CD4-positive, alpha-beta T cell (primary cell): ENCODE data around the gene RAMP3. TPM values are rescaled to one million over a fixed set of nuclear protein-coding genes. Genes with fewer than 3 reads are reported as not detected.

Experiments used
- ATAC-seq: fragments of 200-7000 bp; cut with Tn5 transposase; one replicate; pipeline ENCODE4 v1.10.0; 2022; ENCODE audit warnings: mild to moderate bottlenecking; ENCODE audit not compliant: poor library complexity
- CTCF ChIA-PET: fragments of 350-600 bp; sonication (Branson Sonifier 250); formaldehyde crosslinking; loops from one replicate; lab custom pipeline; 2021; ENCODE audit warnings: antibody characterized with exemption, inconsistent platforms; lab: Charles Lee
- POLR2A ChIA-PET: fragments of 350-600 bp; sonication (Branson Sonifier 250); formaldehyde crosslinking; loops from one replicate; lab custom pipeline; 2021; ENCODE audit warnings: antibody characterized with exemption, inconsistent platforms; lab: Charles Lee
- DNase-seq, 14 experiments: peaks; one replicate each; pipeline ENCODE4 v3.0.0-alpha.2; 2013 to 2020; ENCODE audit warnings: mixed read lengths in 2 of 14
- H3K27ac ChIP-seq, 2 donors: one replicate each; pipeline versions ENCODE4 v1.5.1 to v1.7.0; 2013; ENCODE audit warnings: low read length in 2 of 2, low read depth in 1 of 2, mild to moderate bottlenecking in 1 of 2
- H3K27me3 ChIP-seq, 2 experiments: 1 replicate in 1 of 2; 2 replicates in 1 of 2; pipeline versions ENCODE4 v1.6.1 to v1.7.0; 2013; ENCODE audit warnings: low read length in 2 of 2, control low read depth in 1 of 2, mild to moderate bottlenecking in 1 of 2, moderate library complexity in 1 of 2; ENCODE audit not compliant: insufficient read depth in 2 of 2, control insufficient read depth in 1 of 2
- H3K36me3 ChIP-seq: one replicate; pipeline ENCODE4 v1.6.1; 2013; ENCODE audit warnings: low read length, control low read depth; ENCODE audit not compliant: insufficient read depth
- H3K4me1 ChIP-seq: one replicate; pipeline ENCODE4 v1.6.1; 2013; ENCODE audit warnings: low read length, control low read depth; ENCODE audit not compliant: insufficient read depth
- H3K4me3 ChIP-seq: one replicate; pipeline ENCODE4 v1.5.1; 2013; ENCODE audit warnings: mild to moderate bottlenecking, low read length, moderate library complexity
- H3K9me3 ChIP-seq, 2 experiments: 1 replicate in 1 of 2; 2 replicates in 1 of 2; pipeline versions ENCODE4 v1.6.1 to v1.7.0; 2013; ENCODE audit warnings: low read length in 2 of 2, mild to moderate bottlenecking in 2 of 2, control low read depth in 1 of 2, moderate library complexity in 1 of 2; ENCODE audit not compliant: control insufficient read depth in 1 of 2, insufficient read depth in 1 of 2
- H3K27ac Mint-ChIP-seq: one replicate; pipeline ENCODE4 v1.8.0; 2020; ENCODE audit warnings: mixed read lengths
- H3K27me3 Mint-ChIP-seq: one replicate; pipeline ENCODE4 v1.8.0; 2021; ENCODE audit warnings: mixed read lengths
- H3K36me3 Mint-ChIP-seq: one replicate; pipeline ENCODE4 v1.8.0; 2021; ENCODE audit warnings: low read depth, mixed read lengths
- H3K4me1 Mint-ChIP-seq: one replicate; pipeline ENCODE4 v1.8.0; 2021; ENCODE audit warnings: low read depth, mixed read lengths
- H3K4me3 Mint-ChIP-seq: one replicate; pipeline ENCODE4 v1.8.0; 2020; ENCODE audit warnings: mild to moderate bottlenecking, mixed read lengths
- H3K9me3 Mint-ChIP-seq: one replicate; pipeline ENCODE4 v1.8.0; 2020; ENCODE audit warnings: mixed read lengths
- intact Hi-C, 2 experiments: fragments of 100-400 bp; cut with DNase I in 1 of 2; cut with micrococcal nuclease in 1 of 2; formaldehyde crosslinking; loops; one replicate each; pipeline versions ENCODE4 v1.15.1 to v1.9.0; 2023 to 2025; cut with DNase I, micrococcal nuclease
- total RNA-seq, 174 experiments: library from RNA in 2 of 174; stranded (reverse) in 2 of 174; gene quantifications; one replicate each; pipeline ENCODE4 v1.2.3 and lab custom pipeline; 2021 to 2026
- TF ChIP-seq, protein P1 (sequence below): fragments of 200-600 bp; IDR thresholded peaks from one replicate; pipeline ENCODE4 v1.8.0; 2022; ENCODE audit warnings: antibody characterized with exemption, mild to moderate bottlenecking

RAMP3 gene
- total RNA-seq, 2 experiments from 2014 or later, result not detected

DNA sequence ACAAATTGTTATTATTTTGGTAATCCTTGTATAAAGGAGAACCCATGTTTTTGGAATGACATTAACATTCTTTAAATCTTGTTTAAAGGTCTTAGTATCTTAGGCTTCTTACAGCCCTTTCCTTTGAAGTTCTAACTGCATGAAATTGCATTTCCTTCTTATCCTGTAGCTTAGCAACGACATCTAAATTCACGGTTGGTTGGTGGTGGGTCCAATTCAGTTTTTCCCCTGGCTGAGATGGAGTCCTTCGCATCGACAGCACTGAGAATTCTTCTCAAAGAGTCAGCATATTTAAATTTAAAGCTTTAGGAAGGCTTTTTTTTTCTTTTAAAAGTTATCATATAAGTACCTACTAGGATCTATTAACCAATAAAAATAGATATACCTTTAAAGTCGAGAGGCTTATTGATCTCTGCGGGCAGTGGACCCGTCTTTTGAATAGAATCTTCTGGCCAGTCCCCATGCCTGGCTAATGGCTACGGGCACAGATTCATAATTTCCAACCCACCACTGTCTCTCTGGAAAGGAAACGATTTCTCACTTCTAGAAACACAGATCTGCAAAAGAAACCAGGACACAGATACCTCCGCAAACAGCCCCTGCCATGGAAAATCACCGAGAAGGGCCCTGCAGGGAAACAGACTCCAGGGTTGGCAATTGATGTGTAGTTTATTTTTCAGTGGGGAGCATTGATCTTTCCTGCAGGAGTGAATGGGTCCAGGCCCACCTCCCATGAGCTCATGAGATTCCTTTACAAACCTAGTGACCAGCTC, 63.4 kb downstream of the RAMP3 start:
- CTCF ChIA-PET, result no interaction called here
- POLR2A ChIA-PET, result no interaction called here
- TF ChIP-seq, protein P1, sequence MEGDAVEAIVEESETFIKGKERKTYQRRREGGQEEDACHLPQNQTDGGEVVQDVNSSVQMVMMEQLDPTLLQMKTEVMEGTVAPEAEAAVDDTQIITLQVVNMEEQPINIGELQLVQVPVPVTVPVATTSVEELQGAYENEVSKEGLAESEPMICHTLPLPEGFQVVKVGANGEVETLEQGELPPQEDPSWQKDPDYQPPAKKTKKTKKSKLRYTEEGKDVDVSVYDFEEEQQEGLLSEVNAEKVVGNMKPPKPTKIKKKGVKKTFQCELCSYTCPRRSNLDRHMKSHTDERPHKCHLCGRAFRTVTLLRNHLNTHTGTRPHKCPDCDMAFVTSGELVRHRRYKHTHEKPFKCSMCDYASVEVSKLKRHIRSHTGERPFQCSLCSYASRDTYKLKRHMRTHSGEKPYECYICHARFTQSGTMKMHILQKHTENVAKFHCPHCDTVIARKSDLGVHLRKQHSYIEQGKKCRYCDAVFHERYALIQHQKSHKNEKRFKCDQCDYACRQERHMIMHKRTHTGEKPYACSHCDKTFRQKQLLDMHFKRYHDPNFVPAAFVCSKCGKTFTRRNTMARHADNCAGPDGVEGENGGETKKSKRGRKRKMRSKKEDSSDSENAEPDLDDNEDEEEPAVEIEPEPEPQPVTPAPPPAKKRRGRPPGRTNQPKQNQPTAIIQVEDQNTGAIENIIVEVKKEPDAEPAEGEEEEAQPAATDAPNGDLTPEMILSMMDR, result no peak

GRCh38 chr7:45221896-45222604, 64.5 kb downstream of the RAMP3 start:
- intact Hi-C loops, result no loop called here
- ChIA-PET POLR2A (no interaction called here), CTCF (no interaction called here)
- Mint-ChIP-seq H3K27me3 (peaks cover 50% of the 10 kb centered on the region), H3K4me3 (no peak overlapping the region), H3K27ac (no peak overlapping the region), H3K4me1 (no peaks in the 10 kb centered on the region), H3K9me3 (no peaks in the 10 kb centered on the region), H3K36me3 (no peaks in the 10 kb centered on the region)
- peaks cover 0 to 7% of the 10 kb centered on the region in 2 experiments for H3K9me3 ChIP-seq
- no peaks in the 10 kb centered on the region for H3K4me1 ChIP-seq
- peaks cover under 1 to 4% of the 10 kb centered on the region in 2 experiments for H3K27me3 ChIP-seq
- ATAC-seq (no peak), DNase-seq (no peak)
- no peak overlapping the region for H3K4me3 ChIP-seq
- TF ChIP-seq, protein P1, result no peak
- H3K36me3 ChIP-seq, result no peaks in the 10 kb centered on the region
- H3K27ac ChIP-seq, result no peak overlapping the region

More for the DNA sequence above, 63.4 kb downstream of the RAMP3 start:
- no peaks in the 10 kb centered on the region for H3K36me3 Mint-ChIP-seq
- ATAC-seq (no peak), DNase-seq (no peak)
- Histone ChIP-seq H3K27me3 (peaks cover 4 to 8% of the 10 kb centered on the region in 2 experiments), H3K4me3 (no peak overlapping the region), H3K9me3 (peaks cover 0 to 7% of the 10 kb centered on the region in 2 experiments), H3K27ac (no peak overlapping the region), H3K4me1 (no peaks in the 10 kb centered on the region), H3K36me3 (no peaks in the 10 kb centered on the region)
- H3K27me3 Mint-ChIP-seq, result peaks cover 46% of the 10 kb centered on the region
- H3K27ac Mint-ChIP-seq, result no peak overlapping the region
- no peaks in the 10 kb centered on the region for H3K4me1 Mint-ChIP-seq
- no peaks in the 10 kb centered on the region for H3K9me3 Mint-ChIP-seq
- intact Hi-C loops, result no loop called here
- H3K4me3 Mint-ChIP-seq, result no peak overlapping the region

DNA sequence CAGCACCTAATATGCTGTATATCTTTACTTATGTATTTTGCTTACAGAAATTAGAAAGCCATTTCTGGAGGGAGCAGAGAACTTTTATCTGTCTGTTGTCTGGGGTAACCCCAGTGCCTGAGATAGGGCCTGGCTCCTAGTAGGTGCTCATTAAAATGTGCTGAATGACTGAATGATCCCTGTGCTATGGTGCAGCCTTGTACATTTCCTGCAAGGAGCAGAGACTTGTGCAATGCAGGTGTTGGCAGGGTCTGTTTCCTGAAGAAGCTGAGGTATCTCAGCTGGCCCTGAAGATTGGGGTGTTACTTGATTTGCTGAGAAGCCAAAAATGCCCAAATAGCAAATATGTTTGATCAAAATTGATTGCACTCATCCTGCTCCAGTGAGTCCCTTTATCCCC, 65.5 kb downstream of the RAMP3 start:
- H3K27me3 ChIP-seq, result peaks cover 0 to 4% of the 10 kb centered on the region in 2 experiments
- no peaks in the 10 kb centered on the region for H3K36me3 Mint-ChIP-seq
- no peaks in the 10 kb centered on the region for H3K4me1 Mint-ChIP-seq
- ChIA-PET CTCF (no interaction called here), POLR2A (no interaction called here)
- no peak overlapping the region for H3K27ac ChIP-seq
- no peak overlapping the region for H3K4me3 ChIP-seq
- peaks cover 51% of the 10 kb centered on the region for H3K27me3 Mint-ChIP-seq
- no peaks in the 10 kb centered on the region for H3K4me1 ChIP-seq
- no peak for ATAC-seq
- no peak overlapping the region for H3K4me3 Mint-ChIP-seq
- DNase-seq, result no peak
- no peak overlapping the region for H3K27ac Mint-ChIP-seq
- intact Hi-C loops, result no loop called here
- no peaks in the 10 kb centered on the region for H3K36me3 ChIP-seq
- no peaks in the 10 kb centered on the region for H3K9me3 Mint-ChIP-seq
- H3K9me3 ChIP-seq, result peaks cover 0 to 7% of the 10 kb centered on the region in 2 experiments
- TF ChIP-seq, protein P1, result no peak
